ENCODE results near the gene C5orf63.

GRCh38 chr5:127011153-127011552 lies 62.1 kb downstream of the C5orf63 start:
- TF ChIP-seq CTCF (IDR thresholded peaks at IDR 0.05; ENCODE audit: poor library complexity, severe bottlenecking) (no peak), MXI1 (conservative IDR thresholded peaks at IDR 0.05; ENCODE audit: poor library complexity, severe bottlenecking) (no peak)
